Stimulated activated CD4-positive, alpha-beta T cell treated with anti-CD3 and anti-CD28 coated beads, TNF-alpha, amount 100 ng/mL, for 24 hours (primary cell): ENCODE data around the gene MT1F.

Experiments
- DNase-seq, 3 experiments: peaks; one replicate each; pipeline ENCODE4 v3.0.0-alpha.2; 2020; ENCODE audit warnings: low read depth in 3 of 3

The MT1F gene

GRCh38 chr16:56700195-56700594 is 42.4 kb downstream of the MT1F start:
- no peak for DNase-seq

- DNase-seq = no peak
These were observed 42.9 kb downstream of the MT1F start for GRCh38 chr16:56700631-56701030.

- no peak for DNase-seq
These were observed 43.8 kb downstream of the MT1F start for GRCh38 chr16:56701534-56701933.

- no peak for DNase-seq
These were observed 45.1 kb downstream of the MT1F start for GRCh38 chr16:56702836-56703235.
